Stomach smooth muscle (tissue), 2 donors: ENCODE measurements around the gene KIF26B.

ENCODE experiments used
- H3K27ac ChIP-seq: one replicate; pipeline ENCODE4 v1.7.0; 2013; ENCODE audit warnings: mild to moderate bottlenecking, low read length, inconsistent platforms
- H3K27me3 ChIP-seq, 2 donors: one replicate each; pipeline ENCODE4 v1.7.0; 2013; ENCODE audit warnings: low read length in 2 of 2; ENCODE audit not compliant: insufficient read depth in 2 of 2, control insufficient read depth in 1 of 2
- H3K36me3 ChIP-seq, 2 donors: one replicate each; pipeline ENCODE4 v1.7.0; 2013; ENCODE audit warnings: low read length in 2 of 2; ENCODE audit not compliant: control insufficient read depth in 2 of 2, insufficient read depth in 2 of 2
- H3K4me1 ChIP-seq: one replicate; pipeline ENCODE4 v1.7.0; 2013; ENCODE audit warnings: low read length; ENCODE audit not compliant: control insufficient read depth, insufficient read depth
- H3K4me3 ChIP-seq, 2 donors: one replicate each; pipeline ENCODE4 v1.7.0; 2013; ENCODE audit warnings: low read length in 2 of 2
- H3K9ac ChIP-seq, 2 donors: one replicate each; pipeline ENCODE4 v1.7.0; 2013; ENCODE audit warnings: low read length in 2 of 2, mild to moderate bottlenecking in 1 of 2
- H3K9me3 ChIP-seq, 2 donors: one replicate each; pipeline ENCODE4 v1.7.0; 2013; ENCODE audit warnings: low read length in 2 of 2; ENCODE audit not compliant: control insufficient read depth in 2 of 2
- donor health status: healthy.
- donor health status: Pancreatic carcinoma.

The KIF26B gene

GRCh38 chr1:245188403-245188802 lies 33.6 kb downstream of the KIF26B start:
- H3K27ac ChIP-seq: no peak overlapping the region
- H3K4me1 ChIP-seq: no peaks in the 10 kb centered on the region
- no peak overlapping the region for H3K9ac ChIP-seq
- H3K27me3 ChIP-seq: no peaks in the 10 kb centered on the region
- H3K9me3 ChIP-seq: no peaks in the 10 kb centered on the region
- H3K4me3 ChIP-seq: no peak overlapping the region
- no peaks in the 10 kb centered on the region for H3K36me3 ChIP-seq

- no peak overlapping the region for H3K4me3 ChIP-seq
Measured at GRCh38 chr1:245195398-245195797, 40.6 kb downstream of the KIF26B start.

GRCh38 chr1:245197121-245197520 lies 42.3 kb downstream of the KIF26B start:
- no peak overlapping the region for H3K27ac ChIP-seq
- no peaks in the 10 kb centered on the region for H3K27me3 ChIP-seq
- no peaks in the 10 kb centered on the region for H3K4me1 ChIP-seq
- no peak overlapping the region for H3K4me3 ChIP-seq
- H3K36me3 ChIP-seq: no peaks in the 10 kb centered on the region
- no peak overlapping the region for H3K9ac ChIP-seq
- no peaks in the 10 kb centered on the region for H3K9me3 ChIP-seq

More at GRCh38 chr1:245195398-245195797, 40.6 kb downstream of the KIF26B start:
- Histone ChIP-seq H3K27ac (no peak overlapping the region), H3K9ac (no peak overlapping the region), H3K9me3 (no peaks in the 10 kb centered on the region), H3K4me1 (no peaks in the 10 kb centered on the region), H3K36me3 (no peaks in the 10 kb centered on the region), H3K27me3 (no peaks in the 10 kb centered on the region)

DNA sequence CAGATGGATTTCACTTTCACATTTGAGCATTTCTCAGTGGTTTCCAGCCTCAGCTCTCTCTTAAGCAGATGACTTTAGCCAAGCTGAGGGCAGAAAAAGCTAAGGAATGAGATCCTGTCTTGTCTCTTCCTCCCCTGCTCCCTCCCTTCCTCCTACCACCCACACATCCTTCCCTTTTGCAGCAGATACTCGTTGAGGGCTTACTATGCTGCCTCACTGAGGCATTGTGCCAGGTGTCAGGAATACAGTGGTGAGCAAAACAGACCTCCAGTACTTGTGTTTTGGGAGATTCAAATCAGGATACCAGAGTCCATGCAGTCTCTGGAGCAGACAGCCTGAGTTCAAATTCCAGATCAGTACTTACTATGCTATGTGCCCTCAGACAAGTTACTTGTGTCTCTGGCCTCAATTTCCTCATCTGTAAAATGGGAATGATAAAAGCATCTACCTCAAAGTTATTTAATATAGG lies 43.2 kb downstream of the KIF26B start:
- Histone ChIP-seq H3K4me1 (no peaks in the 10 kb centered on the region), H3K9me3 (no peaks in the 10 kb centered on the region), H3K4me3 (peak overlapping the region; percentile 16 to 40), H3K9ac (no peak overlapping the region), H3K36me3 (no peaks in the 10 kb centered on the region), H3K27me3 (no peaks in the 10 kb centered on the region), H3K27ac (no peak overlapping the region)

DNA sequence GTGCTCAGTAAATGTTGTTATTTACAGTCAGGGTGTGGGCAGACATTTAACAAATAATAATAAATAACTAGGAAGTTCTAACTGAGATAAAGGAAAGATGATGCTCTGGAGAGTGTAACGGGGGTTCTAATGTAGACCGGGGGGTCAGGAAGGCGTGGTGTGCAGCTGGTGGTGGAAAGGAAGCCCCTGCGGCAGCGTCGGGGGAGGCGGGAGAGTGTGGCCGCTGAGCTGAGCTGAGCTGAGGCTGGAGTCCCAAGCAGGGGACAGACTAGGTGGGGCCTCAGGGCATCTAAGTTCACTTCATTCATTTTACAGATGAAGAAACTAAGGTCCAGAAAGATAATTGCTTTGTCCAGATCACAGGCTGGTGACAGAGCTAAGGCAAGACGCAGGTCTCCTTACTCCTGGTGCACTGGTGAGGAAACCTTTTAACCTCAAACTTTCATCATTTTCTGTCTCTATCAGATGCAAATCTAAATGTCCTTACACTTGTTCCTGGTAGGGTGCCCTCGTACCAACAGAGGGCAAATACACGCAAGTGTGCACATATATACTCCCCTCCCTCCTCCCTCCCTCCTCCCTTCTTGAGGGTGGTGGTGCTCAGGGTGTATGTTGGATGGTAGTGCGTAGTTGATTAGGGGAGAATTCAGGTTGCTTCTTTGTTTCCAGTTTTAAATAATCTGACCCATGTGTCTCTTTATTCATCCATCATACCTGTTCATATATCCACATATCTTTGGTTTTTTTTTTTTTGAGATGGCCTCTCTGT lies 44.1 kb downstream of the KIF26B start:
- Histone ChIP-seq H3K9ac (no peak overlapping the region), H3K27ac (no peak overlapping the region), H3K9me3 (no peaks in the 10 kb centered on the region), H3K4me3 (no peak overlapping the region), H3K27me3 (no peaks in the 10 kb centered on the region), H3K4me1 (no peaks in the 10 kb centered on the region), H3K36me3 (no peaks in the 10 kb centered on the region)

GRCh38 chr1:245200146-245200545 lies 45.4 kb downstream of the KIF26B start:
- Histone ChIP-seq H3K27ac (no peak overlapping the region), H3K27me3 (no peaks in the 10 kb centered on the region), H3K36me3 (no peaks in the 10 kb centered on the region), H3K9ac (no peak overlapping the region), H3K4me1 (no peaks in the 10 kb centered on the region), H3K9me3 (no peaks in the 10 kb centered on the region), H3K4me3 (no peak overlapping the region)

DNA sequence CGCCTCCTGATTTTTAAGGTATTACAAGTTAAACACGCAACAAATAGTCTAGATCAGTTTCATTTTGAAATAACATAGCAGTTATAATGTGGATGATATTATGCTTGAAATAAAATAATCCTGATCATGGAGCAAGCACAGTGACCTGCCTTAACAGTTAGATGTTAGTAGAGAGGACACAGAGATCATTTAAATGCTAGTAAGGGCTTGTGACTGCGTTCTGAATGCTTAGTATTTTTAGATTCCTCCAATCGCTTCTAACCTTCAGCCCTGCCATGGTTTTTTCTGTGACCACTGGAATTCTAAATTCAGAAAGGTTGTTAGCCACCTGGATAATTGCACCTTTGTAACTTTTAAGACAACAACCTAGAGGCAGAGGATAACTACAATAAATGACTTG lies 46.4 kb downstream of the KIF26B start:
- Histone ChIP-seq H3K27me3 (no peaks in the 10 kb centered on the region), H3K9me3 (peaks cover 2 to 5% of the 10 kb centered on the region in 2 donors), H3K4me1 (no peaks in the 10 kb centered on the region), H3K9ac (no peak overlapping the region), H3K4me3 (no peak overlapping the region), H3K36me3 (no peaks in the 10 kb centered on the region), H3K27ac (no peak overlapping the region)

DNA sequence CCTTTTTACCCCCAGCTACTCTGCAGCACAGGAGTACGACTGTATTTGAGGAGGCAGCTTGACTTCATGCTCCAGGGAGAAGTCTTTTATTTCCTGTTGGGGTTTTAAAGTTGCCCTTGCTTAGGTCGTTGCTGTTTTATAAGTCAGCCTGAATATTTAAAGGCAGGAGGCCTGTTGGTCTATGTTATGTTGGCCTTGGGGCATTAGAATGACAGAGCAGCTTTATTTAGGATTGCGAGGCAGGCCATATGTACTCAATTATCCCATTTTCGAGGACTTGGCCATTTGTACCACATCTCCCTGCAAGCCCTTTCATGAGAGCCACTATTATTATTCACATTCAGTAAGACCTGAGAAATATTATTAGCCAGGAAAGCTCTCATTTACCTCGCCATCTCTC lies 47.0 kb downstream of the KIF26B start:
- Histone ChIP-seq H3K36me3 (no peaks in the 10 kb centered on the region), H3K9me3 (peaks cover 6 to 9% of the 10 kb centered on the region in 2 donors), H3K27me3 (no peaks in the 10 kb centered on the region), H3K27ac (no peak overlapping the region), H3K4me1 (no peaks in the 10 kb centered on the region), H3K4me3 (no peak overlapping the region), H3K9ac (no peak overlapping the region)

DNA sequence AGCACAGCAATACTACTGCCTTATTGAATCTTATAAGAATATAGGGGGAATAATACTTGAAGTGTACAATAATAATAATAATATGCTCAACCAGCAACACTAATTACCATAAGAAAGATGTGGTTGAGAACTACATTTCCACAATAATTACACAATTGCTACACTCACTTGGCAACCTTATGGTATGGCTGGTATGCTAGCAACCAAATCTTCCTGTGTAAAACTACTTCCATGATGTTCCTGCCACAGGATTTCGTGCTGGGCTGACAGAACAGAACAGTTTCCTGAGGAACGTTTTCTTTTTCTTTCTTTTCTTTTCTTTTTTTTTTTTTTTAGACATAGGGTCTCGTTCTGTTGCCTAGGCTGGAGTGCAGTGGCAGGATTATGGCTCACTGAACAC lies 50.6 kb downstream of the KIF26B start:
- Histone ChIP-seq H3K4me1 (no peaks in the 10 kb centered on the region), H3K9ac (no peak overlapping the region), H3K9me3 (peaks cover 15 to 19% of the 10 kb centered on the region in 2 donors), H3K27me3 (no peaks in the 10 kb centered on the region), H3K27ac (no peak overlapping the region), H3K36me3 (no peaks in the 10 kb centered on the region), H3K4me3 (no peak overlapping the region)

- no peaks in the 10 kb centered on the region for H3K27me3 ChIP-seq
- no peak overlapping the region for H3K27ac ChIP-seq
- no peaks in the 10 kb centered on the region for H3K36me3 ChIP-seq
- H3K4me1 ChIP-seq: no peaks in the 10 kb centered on the region
- H3K4me3 ChIP-seq: no peak overlapping the region
- H3K9ac ChIP-seq: no peak overlapping the region
- H3K9me3 ChIP-seq: peaks cover 15 to 19% of the 10 kb centered on the region in 2 donors
Measured at GRCh38 chr1:245205864-245206263, 51.1 kb downstream of the KIF26B start.

DNA sequence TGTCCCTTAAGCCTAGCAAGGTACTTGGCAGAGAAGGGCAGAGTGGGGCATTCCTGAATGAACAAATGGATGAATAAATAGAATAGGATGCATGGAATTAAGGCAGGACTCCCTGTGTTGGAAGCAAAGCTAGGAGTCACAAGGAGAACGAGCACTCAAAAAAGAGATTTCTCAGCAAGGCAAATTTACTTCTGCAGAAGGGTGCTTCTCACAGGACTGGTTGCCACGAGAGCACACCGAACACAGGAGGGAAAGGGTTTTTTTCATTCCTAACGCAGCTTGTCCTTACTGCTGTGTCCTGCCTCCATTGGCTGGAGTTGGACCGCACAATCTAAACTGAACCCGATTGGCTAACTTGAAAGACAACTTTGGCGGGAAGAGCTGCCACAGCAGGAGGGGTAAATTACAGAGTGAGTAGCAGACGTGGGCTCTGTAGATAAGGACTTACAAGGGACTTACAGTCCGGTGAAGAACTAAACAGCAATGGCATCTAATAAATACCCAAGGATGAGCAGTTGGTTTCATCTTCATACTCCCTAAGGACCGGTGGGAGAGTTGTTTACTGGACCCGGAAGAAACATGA lies 52.4 kb downstream of the KIF26B start:
- Histone ChIP-seq H3K27me3 (no peaks in the 10 kb centered on the region), H3K9ac (no peak overlapping the region), H3K4me3 (no peak overlapping the region), H3K27ac (no peak overlapping the region), H3K4me1 (no peaks in the 10 kb centered on the region), H3K36me3 (no peaks in the 10 kb centered on the region), H3K9me3 (peaks cover 15 to 19% of the 10 kb centered on the region in 2 donors)
